ENCODE measurements around the gene CHN2.

DNA sequence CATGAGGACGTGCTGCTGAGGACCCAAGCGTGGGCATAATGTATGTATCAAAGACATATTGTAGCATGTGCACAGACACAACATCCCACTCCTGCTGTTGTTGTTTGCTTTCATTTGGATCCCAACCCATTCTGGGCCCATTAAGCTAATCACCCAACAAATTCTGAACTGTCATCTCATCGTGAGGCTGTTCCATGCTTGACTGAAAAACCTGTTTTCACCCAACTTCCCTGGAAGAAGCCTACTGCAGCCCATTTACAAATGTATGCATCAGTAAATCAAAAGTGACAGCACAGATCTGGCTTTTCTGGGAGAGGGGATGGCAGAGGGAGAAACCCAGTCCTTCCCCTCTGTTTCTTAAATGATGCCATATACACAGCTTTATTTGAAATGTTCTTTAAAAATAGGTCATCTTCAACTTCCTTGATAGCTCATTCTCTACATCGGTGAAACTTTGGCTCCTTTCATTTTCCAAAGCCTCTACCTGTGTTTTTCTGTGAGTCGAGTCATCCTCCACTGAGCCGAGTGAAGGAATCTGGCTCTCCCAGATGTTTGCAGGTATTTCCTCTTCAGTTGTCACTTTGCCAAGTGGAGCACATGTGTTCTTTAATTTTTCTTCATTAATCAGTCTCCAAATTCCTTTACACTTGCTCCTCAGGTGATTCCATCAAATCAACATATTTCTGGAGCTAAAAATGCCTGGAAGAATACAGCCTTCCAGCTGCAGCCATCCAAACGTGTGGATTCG is 151.8 kb downstream of the CHN2 start:
- no peak for TF ChIP-seq POLR2AphosphoS5 (IDR thresholded peaks at IDR 0.05; ENCODE audit: low read depth, low read length)
- TF ChIP-seq TAF1 (IDR thresholded peaks at IDR 0.05; ENCODE audit: low read depth, low read length): no peak
- no peak for TF ChIP-seq POLR2A (IDR thresholded peaks at IDR 0.05; ENCODE audit: low read depth, low read length)
- TF ChIP-seq SPI1 (IDR thresholded peaks at IDR 0.05; ENCODE audit: low read depth, low read length): no peak
